ENCODE results near the gene ATP8A2.

- no peak for TF ChIP-seq CTCF (IDR thresholded peaks at IDR 0.05)
- TF ChIP-seq EP300 (IDR thresholded peaks at IDR 0.05), result no peak
These were observed 646.3 kb downstream of the ATP8A2 start for GRCh38 chr13:26017932-26018665.
